Fibroblast of lung (primary cell): Measurements from ENCODE around the gene PAX7.

Experiments used
- CTCF ChIP-seq, 2 donors: IDR thresholded peaks in 1 of 2; conservative IDR thresholded peaks in 1 of 2; 1 replicate in 1 of 2; 2 replicates in 1 of 2; pipeline ENCODE4 v1.5.1; 2011 to 2012; ENCODE audit warnings: low read length in 2 of 2, control low read depth in 1 of 2, inconsistent platforms in 1 of 2, low read depth in 1 of 2, mild to moderate bottlenecking in 1 of 2
- EZH2 ChIP-seq: IDR thresholded peaks from 2 replicates; pipeline ENCODE4 v1.5.1; 2012; ENCODE audit warnings: low read length, control low read depth, mild to moderate bottlenecking; ENCODE audit errors: missing control alignments

GRCh38 chr1:18734001-18734400, 103.4 kb downstream of the PAX7 start:
- TF ChIP-seq CTCF (conservative IDR thresholded peaks at IDR 0.05 in 1 of 2, IDR thresholded peaks at IDR 0.05 in 1 of 2; ENCODE audit: low read depth in 1 of 2, low read length in 2 of 2) (no peak), EZH2 (no peak)
